ENCODE measurements around the gene CKS1B.
"Not testable (repeated sequence)": the region's sequence is repeated elsewhere in the genome, so short reads cannot be mapped to it uniquely, and the experiment has no call there.

CKS1B gene

GRCh38 chr1:154966111-154966510 is 8.4 kb upstream of the CKS1B start:
- no peak for DNase-seq

GRCh38 chr1:154967331-154967950 is 7.0 kb upstream of the CKS1B start:
- no peak for DNase-seq

- DNase-seq: no peak
Measured at GRCh38 chr1:154968731-154969130, 5.8 kb upstream of the CKS1B start.

- DNase-seq: no peak
Measured at GRCh38 chr1:154969246-154969645, 5.2 kb upstream of the CKS1B start.

GRCh38 chr1:154969860-154970452 is 4.5 kb upstream of the CKS1B start:
- DNase-seq: no peak

- no peak for DNase-seq
Measured at GRCh38 chr1:154970631-154971340, 3.7 kb upstream of the CKS1B start, which contains the start of gene SHC1. Gene SHC1 (minus strand): TSS chr1:154970747. CDS start chr1:154970526, 221 bp downstream.

- no peak for DNase-seq
Measured at GRCh38 chr1:154971341-154971998, 3.0 kb upstream of the CKS1B start.

GRCh38 chr1:154972213-154972516 is 2.3 kb upstream of the CKS1B start:
- DNase-seq: no peak

- no peak for DNase-seq
Measured at GRCh38 chr1:154972517-154973343, 1.8 kb upstream of the CKS1B start.

GRCh38 chr1:154973344-154974101 is 958 bp upstream of the CKS1B start:
- DNase-seq: peak; percentile 90

- DNase-seq: peak; percentile 96
Measured at GRCh38 chr1:154974808-154975408, 427 bp downstream of the CKS1B start.

GRCh38 chr1:154975409-154976059 is 1.1 kb downstream of the CKS1B start:
- no peak for DNase-seq

- not testable (repeated sequence) for DNase-seq
Measured at GRCh38 chr1:154977762-154978161, 3.3 kb downstream of the CKS1B start.

- no peak for DNase-seq
Measured at GRCh38 chr1:154978360-154978759, 3.9 kb downstream of the CKS1B start.

- DNase-seq: no peak
Measured at GRCh38 chr1:154982341-154982740, 7.9 kb downstream of the CKS1B start.

- DNase-seq: peak; percentile 100
Measured at GRCh38 chr1:154982897-154983648, 8.6 kb downstream of the CKS1B start, which contains the start of gene FLAD1. Gene FLAD1 (plus strand): TSS chr1:154983344. CDS start chr1:154983695, 351 bp downstream.

- DNase-seq: no peak
Measured at GRCh38 chr1:154983776-154984466, 9.4 kb downstream of the CKS1B start.

GRCh38 chr1:154986736-154987135 is 12.3 kb downstream of the CKS1B start:
- DNase-seq: not testable (repeated sequence)

GRCh38 chr1:154987326-154987725 is 12.8 kb downstream of the CKS1B start:
- DNase-seq: no peak

Data from NCI-H1092 (cell line).